ENCODE results near the gene EXTL2. TPM values are rescaled to one million over a fixed set of nuclear protein-coding genes. Genes with fewer than 3 reads are reported as not detected.
"Not testable (repeated sequence)": the region's sequence is repeated elsewhere in the genome, so short reads cannot be mapped to it uniquely, and the experiment has no call there.

The EXTL2 gene
- total and polyA plus RNA-seq, 2 experiments from 2014 or later, result 51.9 to 54.6 TPM

DNA sequence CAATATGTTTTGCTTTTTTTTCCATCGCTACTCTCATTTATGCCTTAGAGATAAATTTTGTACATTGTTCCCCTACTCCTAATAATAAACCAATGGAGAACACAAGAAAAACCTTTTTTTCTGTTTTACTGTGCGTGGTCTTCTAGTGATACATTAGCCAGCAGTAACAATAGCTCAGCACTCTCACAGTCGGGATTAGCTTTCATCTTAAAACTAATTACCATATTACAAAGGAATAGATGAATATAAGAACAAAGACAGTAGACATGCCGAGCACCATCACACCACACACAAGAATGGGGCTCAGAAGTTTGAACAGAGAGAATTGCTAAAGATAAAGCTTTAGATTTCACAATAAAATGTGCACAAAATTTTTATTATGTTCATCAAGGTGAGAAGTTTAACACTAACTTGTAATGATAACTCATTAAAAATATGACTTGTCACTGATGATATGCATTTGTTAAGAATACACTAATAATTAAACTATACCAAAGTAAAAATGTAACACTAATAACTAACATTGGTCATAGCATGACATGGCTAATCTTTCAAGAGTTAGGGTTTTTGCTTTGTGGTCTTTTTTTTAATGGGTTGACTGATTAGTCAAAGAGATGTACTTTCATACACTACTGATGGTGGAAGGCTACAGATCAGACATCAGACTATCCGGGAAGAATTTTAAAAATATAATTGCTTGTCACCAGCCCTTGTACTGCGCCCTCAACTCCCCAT lies 61.8 kb downstream of the EXTL2 start:
- Histone ChIP-seq H3K4me1 (ENCODE audit: insufficient read depth) (no peaks in the 10 kb centered on the region), H3F3A (ENCODE audit: insufficient read depth) (no peaks in the 10 kb centered on the region), H4K20me1 (ENCODE audit: insufficient read depth) (no peaks in the 10 kb centered on the region), H3K36me3 (ENCODE audit: low read depth) (no peaks in the 10 kb centered on the region), H2AFZ (no peak overlapping the region), H3K79me2 (ENCODE audit: insufficient read depth) (no peaks in the 10 kb centered on the region), H3K27ac (no peak overlapping the region), H3K9ac (no peak overlapping the region), H3K9me2 (ENCODE audit: insufficient read depth) (no peaks in the 10 kb centered on the region), H3K9me3 (ENCODE audit: low read depth) (no peaks in the 10 kb centered on the region), H3K4me2 (ENCODE audit: unreplicated experiment) (no peak overlapping the region), H3K27me3 (replicated peaks; ENCODE audit: insufficient read depth) (no peaks in the 10 kb centered on the region), H3K4me3 (no peak overlapping the region)
- DNase-seq, result no peak
- 78 to 80% methylated on average over 6 of the region's 6 CpGs for WGBS, 2 experiments (ENCODE audit: low coverage in 1 of 2, low lambda C conversion rate in 2 of 2, missing lambda C conversion rate in 2 of 2)
- TF ChIP-seq EZH2 (IDR thresholded peaks at IDR 0.05; ENCODE audit: insufficient read depth, poor library complexity, severe bottlenecking) (no peak), EZH2phosphoT487 (IDR thresholded peaks at IDR 0.05; ENCODE audit: insufficient read depth, low read depth) (no peak)
- in situ Hi-C loops (cut with MboI), result no loop called here

DNA sequence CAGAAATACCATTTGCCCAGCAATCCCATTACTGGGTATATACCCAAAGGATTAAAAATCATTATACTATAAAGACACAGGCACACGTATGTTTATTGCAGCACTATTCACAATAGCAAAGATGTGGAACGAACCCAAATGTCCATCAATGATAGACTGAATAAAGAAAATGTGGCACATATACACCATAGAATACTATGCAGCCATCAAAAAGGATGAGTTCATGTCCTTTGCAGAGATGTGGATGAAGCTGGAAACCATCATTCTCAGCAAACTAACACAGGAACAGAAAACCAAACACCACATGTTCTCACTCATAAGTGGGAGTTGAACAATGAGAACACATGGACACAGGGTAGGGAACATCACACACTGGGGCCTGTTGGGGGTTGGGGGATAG lies 69.0 kb downstream of the EXTL2 start:
- H4K20me1 ChIP-seq (ENCODE audit: insufficient read depth); H3K27me3 ChIP-seq (replicated peaks; ENCODE audit: insufficient read depth); H3K4me3 ChIP-seq; in situ Hi-C loops (cut with MboI); H3K79me2 ChIP-seq (ENCODE audit: insufficient read depth); H3F3A ChIP-seq (ENCODE audit: insufficient read depth); H3K9me3 ChIP-seq (ENCODE audit: low read depth); H3K27ac ChIP-seq; DNase-seq; H3K9me2 ChIP-seq (ENCODE audit: insufficient read depth); H2AFZ ChIP-seq; H3K4me1 ChIP-seq (ENCODE audit: insufficient read depth); H3K36me3 ChIP-seq (ENCODE audit: low read depth); H3K4me2 ChIP-seq (ENCODE audit: unreplicated experiment); H3K9ac ChIP-seq: not testable (repeated sequence)
- WGBS, 2 experiments (ENCODE audit: low coverage in 1 of 2, low lambda C conversion rate in 2 of 2, missing lambda C conversion rate in 2 of 2), result 60 to 61% methylated on average over 2 of the region's 2 CpGs

Other genes starting within 250 kb of the EXTL2 start
- gene VCAM1, start 175.1 kb downstream of the EXTL2 start, total RNA-seq (2014; rRNA removed; shearing (Covaris generic)), result 1.4 and 3.8 TPM in 2 replicates
- gene VCAM1, start 175.1 kb downstream of the EXTL2 start, polyA plus RNA-seq (2016; fragmentation: Nextera tagmentation; extraction: Ambion mirVana), result 3.0 and 3.2 TPM in 2 replicates
- 65.7 and 75.2 TPM in 2 replicates for gene SLC30A7, start 1.2 kb upstream of the EXTL2 start, total RNA-seq (2014; rRNA removed; shearing (Covaris generic))
- 35.2 and 38.0 TPM in 2 replicates for gene SLC30A7, start 1.2 kb upstream of the EXTL2 start, polyA plus RNA-seq (2016; fragmentation: Nextera tagmentation; extraction: Ambion mirVana)
- 24.1 and 37.9 TPM in 2 replicates for gene DPH5, start 130.9 kb upstream of the EXTL2 start, total RNA-seq (2014; rRNA removed; shearing (Covaris generic))
- 23.6 and 26.6 TPM in 2 replicates for gene DPH5, start 130.9 kb upstream of the EXTL2 start, polyA plus RNA-seq (2016; fragmentation: Nextera tagmentation; extraction: Ambion mirVana)